RPMI8226 (cell line): ENCODE results near the gene DPF3.

ENCODE experiments used
- DNase-seq: peaks from one replicate; pipeline ENCODE4 v3.0.0-alpha.2; 2015

DPF3 gene

DNA sequence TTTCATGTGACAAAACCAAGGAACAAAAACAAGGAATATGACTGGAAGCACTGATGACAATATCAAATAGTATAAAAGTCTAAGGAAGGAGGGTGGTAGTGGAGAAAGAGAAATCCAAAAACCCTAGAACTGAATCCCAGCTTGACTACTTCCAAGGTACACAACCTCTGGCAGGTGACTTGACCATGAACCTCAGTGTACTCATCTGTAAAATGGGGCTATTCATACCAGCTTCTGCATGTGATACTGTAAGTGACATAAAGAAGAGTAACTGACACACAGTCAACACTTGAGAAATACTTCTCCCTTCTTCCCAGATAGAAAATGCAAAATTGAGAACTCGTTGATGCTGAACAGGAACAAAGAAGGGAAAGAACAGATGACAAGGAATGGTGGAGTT is 10.3 kb upstream of the DPF3 start:
- DNase-seq, result no peak

DNA sequence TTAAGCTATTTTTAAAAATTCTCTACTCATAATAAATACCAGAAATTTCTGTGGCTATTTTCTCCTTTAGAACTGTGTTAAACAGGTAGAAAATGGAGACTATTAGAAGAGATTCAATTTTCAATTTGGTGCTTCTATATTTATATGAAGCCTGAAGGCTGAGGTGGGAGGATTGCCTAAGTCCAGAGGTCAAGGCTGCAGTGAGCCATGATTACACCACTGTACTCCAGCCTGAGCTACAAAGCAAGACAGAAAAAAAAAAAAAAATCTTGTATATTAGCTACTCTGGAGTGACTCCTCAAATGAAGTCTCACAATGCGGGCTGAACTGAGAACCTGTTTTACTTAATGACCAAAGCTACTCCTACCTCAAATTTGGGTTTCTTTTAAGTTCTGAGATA is 9.8 kb upstream of the DPF3 start:
- no peak for DNase-seq

DNA sequence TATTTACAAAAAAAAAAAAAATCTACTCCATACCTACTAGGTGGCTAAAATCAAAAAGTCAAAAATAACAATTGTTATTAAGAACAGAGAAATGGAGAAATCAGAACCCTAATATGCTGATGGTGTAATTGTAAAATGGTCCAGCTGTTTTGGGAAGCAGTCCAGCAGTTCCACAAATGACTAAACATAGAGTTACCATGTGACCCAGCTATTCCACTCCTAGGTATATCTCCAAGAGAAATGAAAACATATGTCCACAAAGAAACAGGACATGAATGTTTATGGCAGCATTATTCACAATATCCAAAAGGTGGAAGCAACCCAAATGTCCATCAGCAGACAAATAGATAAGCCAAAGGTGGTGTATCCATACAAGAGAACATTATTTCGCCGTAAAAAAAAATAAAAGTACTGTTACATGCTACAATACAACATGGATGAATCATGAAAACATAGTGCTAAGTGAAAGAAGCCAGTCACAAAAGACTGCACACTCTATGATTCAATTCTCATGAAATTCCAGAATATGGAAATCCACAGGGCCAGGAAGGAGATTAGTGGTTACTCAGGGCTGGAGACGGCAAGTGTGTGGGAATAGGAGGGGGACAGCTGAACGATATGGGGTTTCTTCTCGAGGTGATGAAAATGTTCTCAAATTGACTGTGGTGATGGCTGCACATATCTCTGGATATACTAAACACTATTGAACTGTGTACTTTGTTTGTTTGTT is 9.1 kb upstream of the DPF3 start:
- no peak for DNase-seq

DNA sequence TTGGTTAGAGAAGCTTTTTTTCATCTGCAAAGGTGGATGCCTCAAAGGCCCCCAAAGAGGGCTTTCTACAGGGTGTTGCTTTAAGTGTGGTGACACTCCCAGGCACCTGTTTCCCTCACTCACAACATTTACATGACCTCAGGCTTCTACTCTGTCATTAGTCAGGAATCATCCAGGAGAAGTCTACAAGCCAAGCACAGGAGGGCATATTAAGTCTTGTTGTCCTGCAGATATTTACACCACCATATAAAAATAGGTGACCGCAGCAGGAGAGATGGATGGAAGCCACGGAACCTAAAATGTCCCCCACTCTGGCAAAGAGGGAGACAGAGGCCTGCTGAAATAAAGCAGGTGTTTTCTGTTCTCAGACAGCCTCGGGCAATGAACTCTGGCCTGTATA is 7.5 kb upstream of the DPF3 start:
- no peak for DNase-seq

DNA sequence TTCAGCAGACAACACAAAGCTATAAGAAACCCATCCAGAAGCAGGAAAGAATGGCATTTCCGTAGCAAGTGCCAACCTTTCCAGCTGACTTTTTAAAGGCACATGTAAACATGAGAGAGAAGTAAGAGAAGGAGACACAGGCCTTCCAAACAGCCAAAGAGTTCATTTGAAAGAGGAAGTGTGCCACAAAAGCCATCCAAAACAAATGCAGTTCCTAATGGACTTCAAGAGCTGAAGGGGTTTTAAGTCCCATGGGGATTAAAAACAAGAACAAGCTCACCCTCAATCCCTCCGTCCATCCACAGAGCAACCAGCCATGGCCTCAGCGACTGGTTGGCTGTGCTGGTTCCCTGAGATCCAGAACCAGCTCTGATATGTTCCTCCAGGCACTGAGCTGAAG is 4.5 kb upstream of the DPF3 start:
- DNase-seq, result no peak

DNA sequence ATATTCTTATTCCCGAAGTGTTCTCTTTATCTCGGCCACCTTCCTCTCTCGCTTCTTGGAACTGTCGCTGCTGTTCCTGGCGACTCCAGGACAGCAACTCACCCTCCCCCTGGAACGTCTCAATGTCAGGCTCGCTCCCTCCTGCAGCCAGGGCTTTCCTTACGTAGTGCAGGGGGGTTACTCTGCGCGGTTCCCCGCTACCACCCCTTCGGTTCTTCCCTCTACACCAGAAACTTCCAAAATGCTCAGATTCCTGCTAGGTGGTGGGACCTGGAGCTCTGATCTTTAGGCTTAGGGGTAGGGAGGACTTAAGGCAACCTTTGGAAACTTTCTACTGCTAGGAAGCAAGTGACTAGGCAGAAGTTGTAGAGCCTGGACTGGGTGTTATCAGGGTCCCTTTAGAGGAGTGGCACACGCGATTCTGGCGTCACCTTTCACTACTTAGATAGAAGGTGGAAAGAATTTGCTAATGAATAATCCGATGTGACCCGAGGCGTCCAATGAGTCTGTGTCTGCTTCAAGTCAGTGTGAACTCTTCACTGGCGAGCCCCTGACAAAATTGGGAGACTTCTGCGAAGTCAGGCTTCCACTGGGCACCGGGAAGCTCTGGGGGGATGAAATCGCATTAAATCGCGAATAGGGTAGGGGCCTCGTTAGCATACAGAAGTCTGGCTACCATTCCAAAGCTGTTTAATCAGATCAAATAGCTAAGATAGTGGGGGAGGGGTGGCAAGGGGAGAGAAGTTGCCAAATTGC is 900 bp upstream of the DPF3 start:
- no peak for DNase-seq

DNA sequence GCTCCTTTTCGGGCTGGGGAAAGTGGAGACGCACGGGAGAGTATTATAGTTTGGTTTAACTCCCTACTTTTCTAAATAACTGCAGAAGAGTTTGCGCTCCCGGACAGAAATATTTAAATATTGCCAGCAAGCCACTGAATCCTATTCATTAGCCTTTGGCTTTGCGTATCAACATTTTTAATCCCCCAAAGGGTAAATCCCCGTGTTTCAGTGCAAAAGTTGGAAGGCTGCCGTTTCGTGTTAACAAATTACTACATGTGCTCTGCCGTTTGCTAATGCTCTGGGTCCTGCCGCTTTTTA is 372 bp upstream of the DPF3 start:
- no peak for DNase-seq

DNA sequence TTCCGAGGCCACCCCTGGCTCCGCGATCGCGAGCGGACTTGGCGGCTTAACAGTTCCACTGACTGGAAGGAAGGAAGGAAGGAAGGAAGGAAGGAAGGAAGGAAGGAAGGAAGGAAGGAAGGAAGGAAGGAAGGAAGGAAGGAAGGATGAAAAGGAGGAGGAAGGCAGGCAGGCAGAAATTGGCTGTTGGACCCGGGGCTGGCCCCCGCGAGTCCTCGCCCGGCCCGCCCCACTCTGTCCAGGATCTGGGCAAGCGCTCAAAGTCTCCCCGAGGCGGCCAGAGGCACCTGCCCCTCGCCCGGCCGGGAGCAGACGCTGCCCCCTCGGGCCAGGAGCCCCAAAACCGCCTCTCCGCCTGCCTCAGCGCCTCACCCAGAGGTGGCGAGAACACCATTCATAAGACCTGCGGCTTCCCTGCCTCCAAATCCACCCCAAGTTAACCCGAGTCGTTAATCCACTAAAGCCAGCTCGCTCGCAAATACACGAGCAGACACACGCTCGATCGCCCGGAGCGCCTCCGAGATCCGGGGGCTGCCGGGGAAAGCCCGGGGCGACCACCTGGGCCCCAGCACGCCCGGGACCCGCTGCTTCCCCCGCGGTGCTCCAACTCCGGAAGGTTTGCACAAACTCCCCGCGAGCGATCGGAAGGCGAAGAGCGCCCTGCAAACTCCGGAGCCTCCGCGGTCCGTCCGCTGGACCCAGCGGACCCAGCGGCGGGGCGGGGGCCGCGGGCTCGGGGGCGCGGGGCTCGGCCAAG is 844 bp downstream of the DPF3 start:
- DNase-seq, result peak; percentile 27

DNA sequence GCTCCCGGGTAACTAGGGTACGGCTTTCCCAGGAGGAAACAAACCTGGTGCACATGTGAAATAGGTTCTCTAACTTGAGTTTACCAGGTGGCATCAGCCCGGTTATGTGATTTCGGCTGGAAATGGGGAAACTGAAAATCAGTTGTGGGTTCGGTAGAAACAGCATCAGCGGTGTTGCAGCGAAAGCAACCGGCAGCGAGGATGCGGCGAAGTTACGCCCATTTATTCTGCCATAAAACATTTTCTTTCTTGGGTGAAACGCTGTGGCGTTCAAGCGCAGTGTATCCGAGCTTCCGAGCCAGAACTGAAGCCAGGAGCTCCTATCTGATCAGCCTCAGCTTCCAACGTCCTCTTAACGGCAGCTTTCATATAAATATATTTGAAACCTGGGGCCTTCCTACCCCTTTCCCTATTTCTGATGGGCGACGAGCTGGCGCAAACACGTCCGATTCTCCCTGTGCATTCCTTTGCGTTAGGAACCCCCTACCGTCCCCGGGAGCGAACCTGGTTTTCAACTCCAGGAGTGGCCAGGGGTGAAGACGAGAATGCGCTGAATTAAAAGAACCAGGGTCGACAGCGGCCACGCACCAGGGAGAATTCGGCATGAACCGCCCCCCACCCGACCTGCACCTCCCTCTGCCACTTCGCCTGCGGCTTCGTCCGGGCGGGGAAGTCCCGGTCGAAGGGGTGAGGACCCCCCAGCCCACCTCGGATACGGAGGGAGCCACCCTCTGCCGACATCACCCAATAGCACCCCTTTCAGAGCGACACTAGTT is 1.6 kb downstream of the DPF3 start:
- DNase-seq, result peak; percentile 22

DNA sequence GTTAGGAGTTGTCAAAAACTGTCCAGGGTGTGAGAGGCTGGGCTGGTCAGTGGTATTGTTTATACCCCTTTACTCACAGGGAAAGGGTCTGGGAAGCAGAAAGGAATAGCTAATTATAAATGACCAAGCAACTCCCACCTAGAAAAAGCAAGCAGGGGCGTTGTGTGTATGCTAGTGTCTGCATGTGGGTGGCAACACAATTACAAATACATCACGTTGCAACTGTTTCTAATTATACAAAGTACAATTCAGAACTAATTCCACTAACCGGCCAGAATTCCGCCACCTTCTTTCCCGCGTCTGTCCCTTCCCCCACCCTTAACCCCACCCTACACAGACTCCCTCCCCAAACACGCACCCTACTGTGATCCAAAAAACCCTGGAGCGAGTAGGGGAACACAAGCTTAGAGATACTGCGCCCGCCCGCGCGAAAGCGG is 2.2 kb downstream of the DPF3 start:
- no peak for DNase-seq

DNA sequence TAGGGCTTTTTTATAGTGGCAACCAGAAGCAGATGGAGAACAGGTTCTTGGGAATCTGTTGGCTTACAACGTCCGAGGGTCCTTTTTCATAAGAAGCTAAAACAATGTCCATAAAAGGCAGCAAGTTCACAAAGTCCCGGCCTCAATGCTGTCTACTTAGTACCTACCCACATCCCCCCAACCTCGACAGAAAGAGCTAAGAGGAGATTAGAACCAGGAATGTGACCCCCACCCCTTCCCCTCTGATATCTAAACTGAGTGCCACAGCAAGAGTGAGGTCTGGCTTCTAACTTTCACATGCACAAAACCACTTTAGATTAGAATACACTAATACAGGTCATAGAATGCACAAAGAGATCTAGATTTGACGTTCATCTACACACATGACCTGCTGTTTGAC is 4.5 kb downstream of the DPF3 start:
- no peak for DNase-seq

DNA sequence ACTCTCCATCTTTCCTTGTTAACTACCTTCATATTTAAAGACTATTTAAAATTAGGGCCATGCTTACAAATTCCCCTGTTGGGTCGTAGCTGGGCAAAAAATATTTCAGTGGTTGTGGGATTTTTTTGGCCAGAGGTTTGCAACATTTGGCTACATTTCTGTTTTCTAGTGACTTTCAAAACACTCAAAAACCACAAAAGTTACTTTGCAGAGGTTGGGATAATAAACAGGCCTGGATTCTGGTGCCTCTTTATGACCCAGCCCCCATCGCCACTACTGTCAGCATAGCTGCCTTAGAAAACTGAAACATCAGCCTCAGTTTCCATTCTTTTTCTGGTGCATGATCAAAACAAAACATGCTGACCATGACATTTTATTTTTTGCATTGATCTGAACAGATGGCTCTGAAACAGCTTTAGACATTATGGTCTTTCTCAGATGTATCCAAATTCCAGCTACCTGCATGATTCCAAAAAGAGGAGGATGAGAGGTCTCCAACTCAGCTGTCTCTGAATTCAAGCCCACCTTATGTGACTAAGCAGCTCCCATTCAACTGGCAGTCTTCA is 5.2 kb downstream of the DPF3 start:
- DNase-seq, result no peak

DNA sequence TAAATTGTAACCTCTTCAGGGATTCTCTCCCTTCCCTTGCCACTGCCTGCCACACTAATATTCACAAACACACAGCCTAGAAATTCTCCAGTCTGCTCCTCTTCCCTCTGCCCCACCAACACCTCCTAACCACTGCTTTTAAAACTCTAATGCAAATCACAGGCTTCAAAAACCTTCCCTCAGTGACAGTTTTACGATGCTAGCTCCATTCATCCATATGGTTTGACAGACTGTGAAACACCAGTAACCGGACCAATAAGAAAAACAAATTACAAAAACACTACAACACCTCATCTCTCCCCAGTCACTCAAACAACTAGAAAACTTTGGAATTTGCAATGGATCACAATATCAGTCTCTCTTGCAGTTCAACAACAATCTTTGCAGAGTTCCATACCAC is 5.7 kb downstream of the DPF3 start:
- no peak for DNase-seq

DNA sequence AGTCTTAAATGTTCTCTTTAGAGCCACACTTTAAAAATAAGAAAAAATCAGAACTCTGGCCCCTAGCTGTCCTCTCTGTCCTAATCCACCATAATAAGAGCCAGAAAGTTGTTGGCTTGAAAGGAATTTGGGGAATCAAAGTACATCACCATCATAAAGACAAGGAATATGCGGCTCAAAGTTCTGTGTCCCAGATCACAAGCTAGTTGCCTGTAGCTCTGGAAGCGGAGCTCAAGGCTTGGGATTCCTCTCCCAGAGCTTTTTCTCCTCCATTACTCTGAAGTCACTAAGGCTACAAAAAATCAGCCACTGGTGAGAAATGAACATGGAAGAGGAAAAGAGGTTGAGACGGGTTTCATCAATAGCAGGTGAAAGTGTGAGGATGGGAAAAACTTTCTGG is 6.4 kb downstream of the DPF3 start:
- no peak for DNase-seq

DNA sequence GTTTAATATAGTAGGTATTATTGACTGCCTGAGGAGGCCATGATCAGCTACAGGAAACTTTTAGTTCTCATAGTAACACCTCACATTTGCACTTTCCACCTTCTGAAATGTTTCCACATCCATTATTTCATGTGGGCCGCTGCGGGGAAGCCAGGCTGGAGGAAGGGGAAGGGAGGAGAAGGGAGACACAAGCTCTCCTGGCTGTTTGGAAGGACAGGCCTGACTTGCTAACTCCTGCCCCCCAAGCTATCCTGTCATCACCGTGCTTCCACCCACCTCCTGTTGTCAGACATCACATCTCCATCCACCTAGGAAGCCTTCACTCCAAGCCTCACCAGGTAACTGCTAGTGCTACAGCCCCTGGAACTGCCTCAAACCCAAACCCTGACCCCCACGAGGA is 9.5 kb downstream of the DPF3 start:
- DNase-seq, result no peak

DNA sequence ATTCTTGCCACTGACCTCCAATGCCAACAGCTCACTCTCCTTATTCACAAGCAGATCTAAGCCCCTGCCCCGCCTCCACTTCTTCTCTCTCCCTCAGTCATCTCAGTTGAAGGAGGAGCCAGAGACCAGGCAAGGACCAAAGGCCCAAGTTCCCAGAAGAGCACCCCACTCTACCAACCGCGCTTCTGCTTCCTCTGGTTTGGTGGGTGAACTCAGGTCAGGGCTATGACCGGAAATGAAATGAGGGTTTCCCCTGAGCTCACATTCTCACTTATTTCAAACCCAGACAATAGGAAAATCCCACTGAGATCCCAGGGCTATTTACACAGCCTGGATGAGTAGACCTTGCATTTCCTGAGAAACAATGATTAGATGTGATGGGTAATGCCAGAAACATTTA is 9.9 kb downstream of the DPF3 start:
- no peak for DNase-seq

DNA sequence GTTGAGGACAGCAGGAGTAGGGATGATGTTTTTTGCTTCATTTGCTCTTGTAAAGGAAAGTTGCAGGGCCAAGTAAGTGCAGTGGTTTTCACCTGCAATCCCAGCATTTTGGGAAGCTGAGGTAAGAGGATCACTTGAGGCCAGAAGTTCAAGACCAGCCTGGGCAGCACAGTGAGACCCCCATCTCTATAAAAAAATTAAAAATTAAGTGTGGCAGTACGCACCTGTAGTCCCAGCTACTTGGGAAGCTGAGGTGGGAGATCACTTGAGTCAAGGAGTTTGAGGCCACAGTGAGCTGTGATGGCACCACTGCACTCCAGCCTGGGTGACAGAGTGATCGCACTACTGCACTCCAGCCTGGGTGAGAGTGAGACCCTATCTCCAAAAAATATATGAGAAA is 10.8 kb downstream of the DPF3 start:
- no peak for DNase-seq

DNA sequence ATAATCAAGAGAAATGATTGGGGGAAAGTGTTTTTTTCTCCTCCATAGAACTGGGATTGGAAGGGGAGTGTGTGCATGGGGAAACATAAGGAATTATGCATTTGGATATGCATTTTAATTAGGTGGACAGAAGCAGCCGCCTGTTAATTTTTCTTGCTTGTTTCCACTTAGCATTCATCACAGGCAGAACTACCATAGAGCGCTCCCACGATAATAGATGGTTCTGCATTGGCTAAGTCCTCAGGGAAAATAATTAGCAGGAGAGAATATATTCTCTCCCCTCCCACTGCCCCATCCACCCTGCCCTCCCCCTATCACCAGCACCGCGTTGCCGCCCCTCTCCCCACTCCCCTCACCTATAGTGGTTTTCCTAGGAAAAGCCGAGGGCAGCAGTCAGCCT is 11.4 kb downstream of the DPF3 start:
- DNase-seq, result no peak

DNA sequence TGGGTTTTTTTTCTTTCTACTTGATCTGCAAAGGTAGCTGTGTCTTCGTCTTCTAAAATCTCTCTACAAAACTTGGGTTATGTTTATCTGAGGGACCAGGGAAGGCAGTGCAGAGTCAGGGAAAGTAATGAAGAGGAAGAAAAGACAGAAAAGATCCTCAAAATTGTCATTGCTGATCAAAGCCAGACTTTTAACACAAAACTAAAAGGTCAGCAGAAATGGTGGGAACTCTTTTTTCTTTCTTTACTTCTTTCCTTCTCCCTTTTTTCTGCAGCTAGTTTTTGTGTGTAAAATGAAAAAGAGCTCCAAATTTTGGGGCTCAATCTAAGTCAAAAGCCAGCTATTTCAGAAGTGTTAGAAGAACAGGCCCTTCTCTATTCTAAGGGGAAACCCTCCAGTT is 11.9 kb downstream of the DPF3 start:
- DNase-seq, result no peak

DNA sequence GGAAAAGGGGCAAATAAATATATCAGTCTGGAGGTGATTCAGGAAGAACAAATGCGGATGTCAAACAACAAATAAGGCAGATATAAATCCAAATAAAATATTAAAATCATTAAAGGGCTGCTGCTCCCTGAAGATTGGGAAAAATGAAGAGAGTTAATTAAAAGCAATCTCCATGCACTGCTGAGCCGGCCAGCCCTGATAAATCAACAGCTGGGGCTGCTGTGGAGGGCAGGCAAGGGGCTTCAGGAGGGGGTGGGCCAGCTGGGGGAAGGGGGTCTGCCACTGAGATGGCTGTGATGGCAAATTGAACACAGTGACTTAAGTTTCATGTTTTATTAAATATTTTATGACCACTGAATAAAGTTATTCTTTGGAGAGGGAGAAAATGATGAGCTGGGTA is 12.4 kb downstream of the DPF3 start:
- DNase-seq, result no peak

DNA sequence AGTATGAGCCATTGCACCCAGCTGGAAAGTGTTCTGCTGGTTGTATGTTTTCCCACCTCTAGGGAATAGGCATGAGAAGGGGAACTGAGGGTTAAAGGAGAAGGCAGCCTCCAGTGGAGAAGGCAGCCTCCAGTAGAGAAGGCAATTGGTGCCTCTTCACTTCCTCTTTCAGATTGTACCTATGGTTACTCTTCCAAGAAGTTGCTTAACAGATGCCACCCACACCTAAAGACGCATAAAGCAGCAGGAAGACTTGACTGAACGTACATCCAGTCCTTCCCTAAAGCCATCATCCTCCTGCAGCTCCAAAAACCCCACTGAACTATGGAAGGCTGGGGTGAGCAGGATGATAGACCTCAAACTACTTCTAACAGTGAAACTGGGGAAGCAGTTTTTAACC is 13.1 kb downstream of the DPF3 start:
- DNase-seq, result no peak

DNA sequence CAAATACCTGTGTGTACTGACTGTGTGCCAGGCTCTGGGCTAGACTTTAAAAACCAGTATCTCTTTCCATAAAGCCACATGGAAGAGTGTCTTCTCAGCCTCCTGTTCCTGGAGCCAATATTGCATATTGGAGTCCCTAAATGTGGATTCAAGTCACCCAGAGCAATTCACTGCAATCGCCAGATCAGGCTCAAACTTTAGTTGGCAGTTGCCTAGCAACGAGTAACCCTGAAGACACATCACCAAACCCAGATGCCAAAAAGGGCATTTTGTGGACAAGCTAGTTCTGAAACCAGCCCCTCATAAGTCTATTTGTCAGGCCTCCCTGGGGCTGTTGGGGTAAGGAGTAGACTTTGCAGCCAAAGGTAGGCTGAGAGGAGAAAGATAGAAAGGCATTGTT is 13.7 kb downstream of the DPF3 start:
- DNase-seq, result no peak

DNA sequence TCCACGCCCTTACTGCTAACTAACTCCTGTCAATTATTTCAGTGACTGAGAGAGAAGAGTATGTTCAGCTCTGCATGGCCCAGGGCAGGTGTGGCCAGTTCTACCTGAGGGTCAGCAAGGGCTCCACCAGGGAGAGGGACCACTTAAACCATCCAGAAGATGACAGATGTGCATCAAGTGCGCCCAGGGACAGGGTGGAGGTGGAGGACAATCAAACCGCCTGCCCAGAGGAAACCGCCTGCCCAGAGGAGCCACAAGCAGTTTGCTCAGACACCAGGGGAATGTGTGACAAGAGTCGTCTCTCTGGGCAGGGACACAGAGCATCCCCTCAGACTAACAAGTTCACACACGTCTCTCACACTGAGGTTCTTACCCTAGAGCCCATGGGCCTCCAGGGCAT is 14.5 kb downstream of the DPF3 start:
- DNase-seq, result no peak
